ENCODE data around the gene FMNL2. TPM values are rescaled to one million over a fixed set of nuclear protein-coding genes. Genes with fewer than 3 reads are reported as not detected.

Gene FMNL2
- total RNA-seq, 1 experiment from 2014 or later = 29.0 TPM

- TF ChIP-seq EZH2 (IDR thresholded peaks at IDR 0.05; ENCODE audit: low read depth) (no peak), CTCF (conservative IDR thresholded peaks at IDR 0.05) (no peak)
- Histone ChIP-seq H3K27me3 (ENCODE audit: insufficient read depth, low read depth) (no peaks in the 10 kb centered on the region), H3K9me2 (ENCODE audit: insufficient read depth) (no peaks in the 10 kb centered on the region; the same call in 1 of the 2 replicates), H3K4me3 (no peak overlapping the region), H2AFZ (no peak overlapping the region), H3K27ac (no peak overlapping the region), H3K36me3 (ENCODE audit: low read depth) (0 out of 2 replicates have a peak, but pooled peaks cover 5% of the 10 kb centered on the region), H3K4me1 (replicated peaks; ENCODE audit: insufficient read depth) (peaks cover 30% of the 10 kb centered on the region), H3K79me2 (ENCODE audit: low read depth) (peaks cover 90% of the 10 kb centered on the region), H3K9me3 (ENCODE audit: insufficient read depth, low read depth) (no peaks in the 10 kb centered on the region), H3F3A (ENCODE audit: insufficient read depth, low read depth) (peaks cover 22% of the 10 kb centered on the region), H3K4me2 (no peak overlapping the region), H4K20me1 (ENCODE audit: insufficient read depth) (no peaks in the 10 kb centered on the region)
- POLR2A ChIA-PET (ENCODE audit: unreplicated experiment) = no interaction called here
- intact Hi-C loops (cut with micrococcal nuclease; ENCODE audit: unreplicated experiment) = no loop called here
- BruUV-seq (replicated peaks) = no TSS peak
- CTCF ChIA-PET = interaction anchor here (1.1 kb wide), 1 partner anchor 13 kb away, joined by 6 read pairs; no protein-coding TSS in a partner anchor
- no peak for DNase-seq
These were observed 94.0 kb downstream of the FMNL2 start for GRCh38 chr2:152428800-152429582.

- peaks cover 30% of the 10 kb centered on the region for H3K4me1 ChIP-seq (replicated peaks; ENCODE audit: insufficient read depth)
- no peaks in the 10 kb centered on the region; the same call in 1 of the 2 replicates for H3K9me2 ChIP-seq (ENCODE audit: insufficient read depth)
- H3K79me2 ChIP-seq (ENCODE audit: low read depth) = peaks cover 92% of the 10 kb centered on the region
- ChIA-PET POLR2A (ENCODE audit: unreplicated experiment) (interaction anchor here (0.6 kb wide), 1 partner anchor 29 kb away, joined by 6 read pairs; no protein-coding TSS in a partner anchor), CTCF (no interaction called here)
- H2AFZ ChIP-seq = no peak overlapping the region
- 0 out of 2 replicates have a peak overlapping the region, but pooled peaks have one; percentile 41 for H3K4me2 ChIP-seq
- peaks cover 19% of the 10 kb centered on the region for H3F3A ChIP-seq (ENCODE audit: insufficient read depth, low read depth)
- H3K4me3 ChIP-seq = no peak overlapping the region
- BruUV-seq (replicated peaks) = no TSS peak
- intact Hi-C loops (cut with micrococcal nuclease; ENCODE audit: unreplicated experiment) = no loop called here
- no peaks in the 10 kb centered on the region for H3K27me3 ChIP-seq (ENCODE audit: insufficient read depth, low read depth)
- TF ChIP-seq CTCF (conservative IDR thresholded peaks at IDR 0.05) (no peak), EZH2 (IDR thresholded peaks at IDR 0.05; ENCODE audit: low read depth) (no peak)
- peak overlapping the region; percentile 85 for H3K27ac ChIP-seq
- 0 out of 2 replicates have a peak, but pooled peaks cover 5% of the 10 kb centered on the region for H3K36me3 ChIP-seq (ENCODE audit: low read depth)
- H3K9me3 ChIP-seq (ENCODE audit: insufficient read depth, low read depth) = no peaks in the 10 kb centered on the region
- no peaks in the 10 kb centered on the region for H4K20me1 ChIP-seq (ENCODE audit: insufficient read depth)
- no peak for DNase-seq
These were observed 95.9 kb downstream of the FMNL2 start for GRCh38 chr2:152430876-152431275.

- H3F3A ChIP-seq (ENCODE audit: insufficient read depth, low read depth) = peaks cover 19% of the 10 kb centered on the region
- H3K36me3 ChIP-seq (ENCODE audit: low read depth) = 0 out of 2 replicates have a peak, but pooled peaks cover 5% of the 10 kb centered on the region
- H3K4me2 ChIP-seq = peak overlapping the region; percentile 41
- no peak for TF ChIP-seq CTCF (conservative IDR thresholded peaks at IDR 0.05)
- TF ChIP-seq EZH2 (IDR thresholded peaks at IDR 0.05; ENCODE audit: low read depth) = no peak
- ChIA-PET CTCF (interaction anchor here (0.6 kb wide), 1 partner anchor 1021 kb away, joined by 3 read pairs; no protein-coding TSS in a partner anchor), POLR2A (ENCODE audit: unreplicated experiment) (interaction anchor here (0.6 kb wide), 1 partner anchor 30 kb away, joined by 6 read pairs; no protein-coding TSS in a partner anchor)
- no peaks in the 10 kb centered on the region for H4K20me1 ChIP-seq (ENCODE audit: insufficient read depth)
- H3K27me3 ChIP-seq (ENCODE audit: insufficient read depth, low read depth) = no peaks in the 10 kb centered on the region
- no peak overlapping the region for H3K4me3 ChIP-seq
- no peaks in the 10 kb centered on the region; the same call in 1 of the 2 replicates for H3K9me2 ChIP-seq (ENCODE audit: insufficient read depth)
- peaks cover 92% of the 10 kb centered on the region for H3K79me2 ChIP-seq (ENCODE audit: low read depth)
- peaks cover 30% of the 10 kb centered on the region for H3K4me1 ChIP-seq (replicated peaks; ENCODE audit: insufficient read depth)
- no peak for DNase-seq
- peak overlapping the region; percentile 85 for H3K27ac ChIP-seq
- H3K9me3 ChIP-seq (ENCODE audit: insufficient read depth, low read depth) = no peaks in the 10 kb centered on the region
- intact Hi-C loops (cut with micrococcal nuclease; ENCODE audit: unreplicated experiment) = no loop called here
- H2AFZ ChIP-seq = no peak overlapping the region
- no TSS peak for BruUV-seq (replicated peaks)
These were observed 96.6 kb downstream of the FMNL2 start for GRCh38 chr2:152431370-152432098.

Data from PC-9 (cell line).